Middle frontal gyrus (tissue), 1 donor: ENCODE data around the gene GCAT.
A peak's percentile ranks its signal among the peaks of the same experiment; 100 is the strongest.

Experiments used
- DNase-seq: peaks from one replicate; pipeline ENCODE4 v3.0.0-alpha.2; 2015; ENCODE audit warnings: low spot score; ENCODE audit errors: extremely low spot score

The GCAT gene

GRCh38 chr22:37809672-37810333 is 2.1 kb downstream of the GCAT start:
- no peak for DNase-seq

DNA sequence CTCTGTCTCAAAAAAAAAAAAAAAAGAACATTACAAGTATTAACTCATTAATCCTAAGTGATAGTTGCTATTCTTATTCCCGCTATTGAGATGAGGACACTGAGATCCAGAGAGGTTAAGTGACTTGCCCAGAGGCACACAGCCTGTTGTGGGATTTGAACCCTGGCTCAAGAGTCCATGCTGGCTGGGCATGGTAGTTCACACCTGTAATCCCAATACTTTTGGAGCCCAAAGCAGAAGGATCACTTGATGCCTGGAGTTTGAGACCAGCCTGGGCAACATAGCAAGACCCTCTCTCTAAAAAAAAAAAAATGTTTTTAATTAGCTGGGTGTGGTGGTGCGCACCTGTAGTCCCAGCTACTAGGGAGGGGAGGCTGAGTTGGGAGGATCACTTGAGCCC is 4.1 kb downstream of the GCAT start:
- no peak for DNase-seq

GRCh38 chr22:37812869-37813678 is 5.3 kb downstream of the GCAT start:
- no peak for DNase-seq

DNA sequence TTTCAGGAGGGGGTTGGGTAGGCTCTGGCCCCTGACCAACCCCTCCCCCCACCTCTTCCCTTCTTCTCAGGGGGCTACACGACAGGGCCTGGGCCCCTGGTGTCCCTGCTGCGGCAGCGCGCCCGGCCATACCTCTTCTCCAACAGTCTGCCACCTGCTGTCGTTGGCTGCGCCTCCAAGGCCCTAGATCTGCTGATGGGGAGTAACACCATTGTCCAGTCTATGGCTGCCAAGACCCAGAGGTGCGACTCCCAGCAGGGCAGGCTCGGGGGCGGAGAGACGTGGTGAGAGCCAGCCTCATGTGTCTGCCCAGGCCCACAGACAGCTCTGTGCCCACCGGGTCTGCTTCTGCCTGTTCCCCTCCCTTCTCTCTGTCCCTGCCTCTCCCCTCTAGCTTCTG is 7.9 kb downstream of the GCAT start:
- DNase-seq = no peak

DNA sequence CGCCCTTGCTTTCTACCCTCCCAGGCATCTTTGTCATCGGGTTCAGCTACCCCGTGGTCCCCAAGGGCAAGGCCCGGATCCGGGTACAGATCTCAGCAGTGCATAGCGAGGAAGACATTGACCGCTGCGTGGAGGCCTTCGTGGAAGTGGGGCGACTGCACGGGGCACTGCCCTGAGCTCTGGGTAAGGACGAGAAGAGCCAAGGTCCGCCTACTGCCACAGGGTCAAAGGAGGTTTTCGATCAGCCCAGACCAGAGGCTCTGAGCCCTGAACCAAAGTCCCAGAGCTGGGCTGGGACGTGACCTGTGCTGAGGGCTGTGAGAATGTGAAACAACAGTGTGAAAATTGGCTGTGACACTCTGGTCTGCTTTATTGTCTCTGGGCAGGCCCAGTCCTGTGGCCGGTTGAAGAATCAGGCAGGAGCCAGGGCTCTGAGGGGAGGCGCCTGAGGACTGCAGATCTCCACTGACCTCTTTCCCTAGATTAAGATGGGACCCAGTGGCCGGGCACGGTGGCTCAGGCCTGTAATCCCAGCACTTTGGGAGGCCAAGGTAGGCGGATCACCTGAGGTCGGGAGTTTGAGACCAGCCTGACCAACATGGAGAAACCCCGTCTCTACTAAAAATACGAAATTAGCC is 8.9 kb downstream of the GCAT start:
- DNase-seq = no peak

- peak; percentile 73 for DNase-seq
Observed at GRCh38 chr22:37817705-37818408, 10.1 kb downstream of the GCAT start.

DNA sequence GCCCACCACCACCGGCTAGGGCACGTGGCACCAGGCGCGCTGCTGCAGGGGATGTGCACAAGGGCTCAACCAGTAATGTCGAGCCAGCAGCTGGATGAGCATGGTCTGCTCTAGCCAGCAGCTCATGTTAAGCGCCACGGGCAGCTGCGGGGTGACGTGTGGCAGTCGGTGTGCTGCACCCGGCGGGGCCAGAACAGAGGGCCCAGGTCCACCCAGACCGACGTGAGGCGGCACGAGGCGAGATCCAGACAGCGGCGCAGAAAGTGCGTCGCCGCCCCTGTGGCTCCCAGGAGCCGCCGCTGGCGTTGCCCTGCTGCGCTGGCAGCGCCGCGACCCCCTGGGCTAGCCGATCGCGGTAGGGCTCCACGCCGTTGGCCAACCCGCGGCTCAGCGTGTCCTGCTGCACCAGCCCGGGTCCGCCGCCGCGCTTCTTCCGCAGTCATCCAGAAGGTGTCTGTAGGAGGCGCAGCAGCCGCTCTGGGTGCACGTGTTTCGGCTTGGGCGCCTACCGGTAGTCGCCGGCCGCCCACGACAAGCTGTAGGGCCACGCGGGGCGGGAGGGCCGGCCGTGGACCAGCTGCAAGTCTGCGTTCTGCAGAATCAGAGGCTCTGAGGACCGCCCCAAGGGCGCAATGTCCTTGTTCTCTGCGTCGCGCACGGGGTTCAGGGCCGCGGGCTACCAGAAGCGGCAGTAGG is 10.8 kb downstream of the GCAT start:
- no peak for DNase-seq

DNA sequence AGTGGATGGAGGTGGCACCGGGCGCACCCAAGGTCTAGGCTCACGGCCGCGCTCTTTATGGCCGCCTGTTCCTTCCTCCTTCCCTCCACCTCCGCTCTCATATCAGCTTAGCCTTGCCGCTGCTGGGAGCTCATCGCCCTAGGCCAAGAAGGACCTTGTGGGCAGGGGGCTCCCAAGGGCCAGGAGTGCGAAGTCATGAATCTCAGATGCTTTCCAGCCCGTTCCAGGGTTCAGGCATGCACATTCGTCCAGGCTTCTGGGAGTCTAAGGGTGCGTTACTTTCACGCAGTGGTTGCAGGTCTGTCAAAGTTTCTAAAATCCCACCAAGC is 11.3 kb downstream of the GCAT start:
- DNase-seq = no peak

DNA sequence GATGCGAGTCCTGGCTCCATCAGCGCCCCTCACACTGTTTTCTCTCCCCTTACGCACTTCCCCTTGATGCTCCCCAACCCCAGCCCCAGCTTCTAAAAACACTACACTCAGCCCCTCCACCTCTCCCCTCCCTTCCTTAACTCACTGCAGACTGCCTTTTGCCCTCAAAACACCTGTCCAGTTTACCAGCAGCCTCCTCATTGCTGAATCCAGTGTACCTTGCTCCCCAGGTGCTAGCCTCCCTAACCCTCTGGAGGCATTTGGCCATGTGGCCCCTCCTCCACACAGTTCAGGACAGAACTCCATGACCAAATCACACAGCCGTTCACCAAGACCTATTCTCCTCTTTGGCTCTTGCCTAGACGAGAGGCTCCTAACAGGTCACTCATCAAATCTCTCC is 12.6 kb downstream of the GCAT start:
- no peak for DNase-seq

DNA sequence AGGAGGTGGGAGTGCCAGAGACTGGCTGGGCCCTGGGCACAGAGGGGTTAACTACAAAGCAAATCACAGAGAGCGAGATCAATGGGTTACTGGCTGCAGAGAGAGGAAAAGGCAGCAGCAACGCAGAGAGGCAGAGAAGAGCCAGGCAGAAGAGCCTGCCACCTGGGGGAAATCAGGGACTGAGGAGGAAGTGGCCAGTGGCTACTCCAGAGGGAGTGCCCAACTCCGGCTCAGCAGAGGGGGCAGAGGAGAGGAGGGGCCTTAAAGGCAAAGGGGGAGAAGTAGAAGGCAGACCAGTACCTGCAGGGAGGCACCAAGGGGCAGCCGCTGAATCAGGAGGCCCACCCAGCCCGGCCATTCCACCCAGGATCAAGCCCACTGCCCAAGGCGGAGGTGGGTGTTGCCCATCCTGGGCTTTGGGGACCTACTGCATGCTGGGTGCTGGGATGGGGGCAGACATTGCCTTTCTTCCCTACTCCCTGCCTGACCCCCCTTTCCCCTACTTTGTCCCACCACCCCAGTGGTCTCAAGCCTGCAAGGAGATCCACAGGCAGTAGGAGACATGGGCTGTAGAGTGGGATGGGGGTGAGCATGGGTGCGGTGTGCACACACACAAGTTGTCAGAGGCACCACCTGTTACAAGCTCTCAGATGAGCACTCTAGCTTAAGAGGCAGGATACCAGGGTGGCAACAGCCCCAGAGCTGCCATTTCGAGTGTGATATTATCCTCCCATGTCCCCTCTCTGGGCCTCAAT is 14.5 kb downstream of the GCAT start:
- DNase-seq = no peak

DNA sequence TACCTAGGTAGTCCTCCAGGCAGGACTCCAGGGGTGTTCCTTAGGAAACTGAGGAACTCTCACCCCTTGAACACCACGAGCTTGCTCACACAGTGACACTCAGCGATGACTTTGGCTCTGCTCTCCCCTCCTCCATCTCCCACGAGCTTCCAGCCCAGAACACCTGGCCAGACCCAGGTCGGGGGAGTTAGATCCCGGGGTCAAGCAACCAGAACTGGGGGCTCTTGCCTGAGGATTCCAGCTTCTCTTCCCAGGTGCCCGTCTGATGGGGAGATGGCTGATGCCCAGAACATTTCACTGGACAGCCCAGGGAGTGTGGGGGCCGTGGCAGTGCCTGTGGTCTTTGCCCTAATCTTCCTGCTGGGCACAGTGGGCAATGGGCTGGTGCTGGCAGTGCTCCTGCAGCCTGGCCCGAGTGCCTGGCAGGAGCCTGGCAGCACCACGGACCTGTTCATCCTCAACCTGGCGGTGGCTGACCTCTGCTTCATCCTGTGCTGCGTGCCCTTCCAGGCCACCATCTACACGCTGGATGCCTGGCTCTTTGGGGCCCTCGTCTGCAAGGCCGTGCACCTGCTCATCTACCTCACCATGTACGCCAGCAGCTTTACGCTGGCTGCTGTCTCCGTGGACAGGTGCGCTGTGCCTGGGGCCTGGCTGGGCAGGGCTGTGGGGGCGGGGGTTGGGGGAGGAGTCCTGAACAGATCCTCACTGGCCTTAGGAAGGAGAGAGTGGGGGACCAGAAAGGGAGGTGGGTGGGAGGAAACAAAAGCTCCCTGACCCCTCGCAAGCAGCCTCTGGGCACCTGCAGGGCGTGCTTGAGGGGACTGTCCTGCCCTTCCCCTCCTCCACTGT is 15.6 kb downstream of the GCAT start, which contains the start of gene GALR3:
GALR3 (plus strand) TSS at position 249 of the 852 bp plus-strand sequence; CDS start at position 274, 25 bp downstream.
- no peak for DNase-seq

- DNase-seq = no peak
Observed at GRCh38 chr22:37824674-37825641, 17.2 kb downstream of the GCAT start.

DNA sequence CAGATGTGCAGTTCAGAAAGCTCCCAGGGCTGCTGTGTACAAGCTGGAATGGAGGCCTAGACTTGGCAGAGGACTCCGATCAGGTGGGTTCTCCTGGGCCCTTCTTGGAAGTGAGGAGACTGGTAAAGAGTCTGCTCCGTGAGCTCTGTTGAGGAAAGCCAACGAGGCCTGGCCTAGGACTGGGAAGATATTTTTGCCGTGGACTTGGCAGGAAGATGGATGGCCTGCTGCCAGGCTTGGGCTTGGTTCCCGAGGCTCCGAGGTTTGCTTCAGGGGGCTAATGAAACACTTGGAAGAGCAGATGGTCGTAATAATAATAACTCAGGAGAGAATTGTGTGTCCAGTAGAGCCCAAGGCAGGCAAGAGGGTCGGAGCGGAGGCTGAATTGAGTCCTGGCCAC is 19.3 kb downstream of the GCAT start:
- no peak for DNase-seq

- no peak for DNase-seq
Observed at GRCh38 chr22:37830093-37830842, 22.5 kb downstream of the GCAT start.

GRCh38 chr22:37831472-37831871 is 23.7 kb downstream of the GCAT start:
- no peak for DNase-seq

DNA sequence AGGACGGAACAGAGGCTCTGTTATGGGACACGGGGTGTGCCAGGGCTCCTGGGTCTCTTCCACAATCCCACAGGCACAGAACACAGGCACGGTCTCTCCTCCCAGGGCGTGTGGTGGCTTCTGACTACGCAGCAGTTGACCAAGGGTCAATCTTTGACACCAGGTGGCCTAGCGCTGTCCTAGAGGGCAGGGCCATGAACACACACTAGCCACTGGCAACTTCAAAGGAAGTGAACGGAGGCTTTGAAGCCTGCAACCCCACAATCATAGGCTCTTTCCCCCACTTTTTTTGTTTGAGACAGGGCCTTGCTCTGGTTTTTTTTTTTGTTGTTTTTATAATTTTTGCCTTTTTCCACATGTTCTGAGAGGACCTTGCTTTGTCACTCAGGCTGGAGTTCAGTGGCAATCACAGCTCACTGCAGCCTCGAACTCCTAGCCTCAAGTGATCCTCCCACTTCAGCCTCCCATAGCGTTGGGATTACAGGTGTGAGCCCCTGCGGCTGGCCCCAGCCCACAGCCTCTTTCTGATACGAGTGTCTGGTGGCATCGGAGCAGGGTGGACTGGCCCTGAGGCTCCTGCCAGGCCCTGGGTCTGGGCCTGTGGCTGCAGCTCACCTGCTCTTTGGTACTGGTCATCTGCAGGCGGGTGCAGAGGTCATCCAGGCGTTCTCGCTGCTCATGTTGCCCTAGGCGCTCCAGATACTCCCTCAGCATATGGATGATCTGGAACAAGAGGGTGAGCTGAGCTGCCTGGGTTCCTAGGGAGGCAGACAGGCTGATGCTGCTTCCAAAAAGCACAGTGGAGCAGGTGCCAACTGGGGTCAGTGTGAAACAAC is 24.5 kb downstream of the GCAT start:
- DNase-seq = no peak
